ENCODE results near the gene CDKAL1.

- TF ChIP-seq CTCF (IDR thresholded peaks at IDR 0.05) (no peak), POLR2A (IDR thresholded peaks at IDR 0.05) (no peak)
Observed at GRCh38 chr6:20696676-20697075, 162.4 kb downstream of the CDKAL1 start.
